Measurements from ENCODE around the gene RRP1B. TPM values are rescaled to one million over a fixed set of nuclear protein-coding genes. Genes with fewer than 3 reads are reported as not detected.

Gene RRP1B
- total and polyA plus RNA-seq, 4 donors = 7.3 to 12.6 (median 8.4) TPM

DNA sequence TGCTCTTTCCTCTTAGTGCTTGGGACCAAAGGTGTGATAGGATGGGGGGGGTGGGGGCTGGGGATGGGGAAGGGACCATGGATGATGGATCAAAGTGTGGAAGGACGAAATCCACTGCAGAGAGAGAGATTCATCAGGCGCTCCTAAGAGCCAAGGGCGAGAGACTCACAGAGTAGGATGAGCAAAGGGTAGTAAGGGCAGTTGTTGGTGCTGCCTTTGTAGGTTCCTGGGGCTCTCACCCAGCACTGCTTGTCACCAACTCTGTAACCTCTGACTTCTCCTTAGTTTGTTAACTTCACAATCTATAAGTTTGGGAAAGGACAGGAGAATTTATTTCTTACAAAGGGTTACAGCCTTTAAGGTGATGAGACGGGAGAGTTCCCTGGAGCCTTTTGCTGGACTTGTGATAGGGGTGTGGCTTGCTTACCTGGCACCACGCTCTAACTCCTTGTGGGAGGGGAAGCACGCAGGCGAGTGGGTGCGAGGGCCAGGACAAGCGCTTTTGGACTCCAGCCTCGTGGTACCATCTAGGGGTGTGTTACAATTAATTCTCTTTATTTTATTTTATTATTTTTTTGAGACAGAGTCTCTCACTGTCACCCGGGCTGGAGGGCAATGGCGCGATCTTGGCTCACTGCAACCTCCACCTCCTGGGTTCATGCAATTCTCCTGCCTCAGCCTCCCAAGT, 58.0 kb downstream of the RRP1B start:
- TF ChIP-seq TAF1 (conservative IDR thresholded peaks at IDR 0.05) (no peak), HNF4A (conservative IDR thresholded peaks at IDR 0.05) (no peak), FOXA1 (IDR thresholded peaks at IDR 0.05) (no peak), RAD21 (IDR thresholded peaks at IDR 0.05) (no peak), HNF4G (IDR thresholded peaks at IDR 0.05) (no peak), JUND (IDR thresholded peaks at IDR 0.05) (no peak), RXRA (IDR thresholded peaks at IDR 0.05) (no peak), SP1 (IDR thresholded peaks at IDR 0.05) (no peak), GABPA (IDR thresholded peaks at IDR 0.05 in 1 of 2, conservative IDR thresholded peaks at IDR 0.05 in 1 of 2) (no peak), FOXA2 (IDR thresholded peaks at IDR 0.05) (no peak), NR2F2 (IDR thresholded peaks at IDR 0.05) (no peak), YY1 (IDR thresholded peaks at IDR 0.05) (no peak)
- TF ChIP-seq, protein P1, sequence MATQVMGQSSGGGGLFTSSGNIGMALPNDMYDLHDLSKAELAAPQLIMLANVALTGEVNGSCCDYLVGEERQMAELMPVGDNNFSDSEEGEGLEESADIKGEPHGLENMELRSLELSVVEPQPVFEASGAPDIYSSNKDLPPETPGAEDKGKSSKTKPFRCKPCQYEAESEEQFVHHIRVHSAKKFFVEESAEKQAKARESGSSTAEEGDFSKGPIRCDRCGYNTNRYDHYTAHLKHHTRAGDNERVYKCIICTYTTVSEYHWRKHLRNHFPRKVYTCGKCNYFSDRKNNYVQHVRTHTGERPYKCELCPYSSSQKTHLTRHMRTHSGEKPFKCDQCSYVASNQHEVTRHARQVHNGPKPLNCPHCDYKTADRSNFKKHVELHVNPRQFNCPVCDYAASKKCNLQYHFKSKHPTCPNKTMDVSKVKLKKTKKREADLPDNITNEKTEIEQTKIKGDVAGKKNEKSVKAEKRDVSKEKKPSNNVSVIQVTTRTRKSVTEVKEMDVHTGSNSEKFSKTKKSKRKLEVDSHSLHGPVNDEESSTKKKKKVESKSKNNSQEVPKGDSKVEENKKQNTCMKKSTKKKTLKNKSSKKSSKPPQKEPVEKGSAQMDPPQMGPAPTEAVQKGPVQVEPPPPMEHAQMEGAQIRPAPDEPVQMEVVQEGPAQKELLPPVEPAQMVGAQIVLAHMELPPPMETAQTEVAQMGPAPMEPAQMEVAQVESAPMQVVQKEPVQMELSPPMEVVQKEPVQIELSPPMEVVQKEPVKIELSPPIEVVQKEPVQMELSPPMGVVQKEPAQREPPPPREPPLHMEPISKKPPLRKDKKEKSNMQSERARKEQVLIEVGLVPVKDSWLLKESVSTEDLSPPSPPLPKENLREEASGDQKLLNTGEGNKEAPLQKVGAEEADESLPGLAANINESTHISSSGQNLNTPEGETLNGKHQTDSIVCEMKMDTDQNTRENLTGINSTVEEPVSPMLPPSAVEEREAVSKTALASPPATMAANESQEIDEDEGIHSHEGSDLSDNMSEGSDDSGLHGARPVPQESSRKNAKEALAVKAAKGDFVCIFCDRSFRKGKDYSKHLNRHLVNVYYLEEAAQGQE (IDR thresholded peaks at IDR 0.05) = no peak
- TF ChIP-seq, protein P2, sequence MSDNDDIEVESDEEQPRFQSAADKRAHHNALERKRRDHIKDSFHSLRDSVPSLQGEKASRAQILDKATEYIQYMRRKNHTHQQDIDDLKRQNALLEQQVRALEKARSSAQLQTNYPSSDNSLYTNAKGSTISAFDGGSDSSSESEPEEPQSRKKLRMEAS (IDR thresholded peaks at IDR 0.05) = no peak
- TF ChIP-seq, protein P3, sequence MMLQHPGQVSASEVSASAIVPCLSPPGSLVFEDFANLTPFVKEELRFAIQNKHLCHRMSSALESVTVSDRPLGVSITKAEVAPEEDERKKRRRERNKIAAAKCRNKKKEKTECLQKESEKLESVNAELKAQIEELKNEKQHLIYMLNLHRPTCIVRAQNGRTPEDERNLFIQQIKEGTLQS (IDR thresholded peaks at IDR 0.05) = no peak
- TF ChIP-seq, protein P4, sequence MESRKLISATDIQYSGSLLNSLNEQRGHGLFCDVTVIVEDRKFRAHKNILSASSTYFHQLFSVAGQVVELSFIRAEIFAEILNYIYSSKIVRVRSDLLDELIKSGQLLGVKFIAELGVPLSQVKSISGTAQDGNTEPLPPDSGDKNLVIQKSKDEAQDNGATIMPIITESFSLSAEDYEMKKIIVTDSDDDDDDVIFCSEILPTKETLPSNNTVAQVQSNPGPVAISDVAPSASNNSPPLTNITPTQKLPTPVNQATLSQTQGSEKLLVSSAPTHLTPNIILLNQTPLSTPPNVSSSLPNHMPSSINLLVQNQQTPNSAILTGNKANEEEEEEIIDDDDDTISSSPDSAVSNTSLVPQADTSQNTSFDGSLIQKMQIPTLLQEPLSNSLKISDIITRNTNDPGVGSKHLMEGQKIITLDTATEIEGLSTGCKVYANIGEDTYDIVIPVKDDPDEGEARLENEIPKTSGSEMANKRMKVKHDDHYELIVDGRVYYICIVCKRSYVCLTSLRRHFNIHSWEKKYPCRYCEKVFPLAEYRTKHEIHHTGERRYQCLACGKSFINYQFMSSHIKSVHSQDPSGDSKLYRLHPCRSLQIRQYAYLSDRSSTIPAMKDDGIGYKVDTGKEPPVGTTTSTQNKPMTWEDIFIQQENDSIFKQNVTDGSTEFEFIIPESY (IDR thresholded peaks at IDR 0.05) = no peak
- TF ChIP-seq, protein P5, sequence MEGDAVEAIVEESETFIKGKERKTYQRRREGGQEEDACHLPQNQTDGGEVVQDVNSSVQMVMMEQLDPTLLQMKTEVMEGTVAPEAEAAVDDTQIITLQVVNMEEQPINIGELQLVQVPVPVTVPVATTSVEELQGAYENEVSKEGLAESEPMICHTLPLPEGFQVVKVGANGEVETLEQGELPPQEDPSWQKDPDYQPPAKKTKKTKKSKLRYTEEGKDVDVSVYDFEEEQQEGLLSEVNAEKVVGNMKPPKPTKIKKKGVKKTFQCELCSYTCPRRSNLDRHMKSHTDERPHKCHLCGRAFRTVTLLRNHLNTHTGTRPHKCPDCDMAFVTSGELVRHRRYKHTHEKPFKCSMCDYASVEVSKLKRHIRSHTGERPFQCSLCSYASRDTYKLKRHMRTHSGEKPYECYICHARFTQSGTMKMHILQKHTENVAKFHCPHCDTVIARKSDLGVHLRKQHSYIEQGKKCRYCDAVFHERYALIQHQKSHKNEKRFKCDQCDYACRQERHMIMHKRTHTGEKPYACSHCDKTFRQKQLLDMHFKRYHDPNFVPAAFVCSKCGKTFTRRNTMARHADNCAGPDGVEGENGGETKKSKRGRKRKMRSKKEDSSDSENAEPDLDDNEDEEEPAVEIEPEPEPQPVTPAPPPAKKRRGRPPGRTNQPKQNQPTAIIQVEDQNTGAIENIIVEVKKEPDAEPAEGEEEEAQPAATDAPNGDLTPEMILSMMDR (IDR thresholded peaks at IDR 0.05; ENCODE audit: low read depth, low read length, missing input control) = no peak
- H3K9me3 ChIP-seq (ENCODE audit: control insufficient read depth in 4 of 4, low read length in 3 of 4) = no peaks in the 10 kb centered on the region
- H3K4me3 ChIP-seq (ENCODE audit: low read depth in 1 of 3, low read length in 3 of 3) = no peak overlapping the region
- no peak for DNase-seq (ENCODE audit: low spot score)
- H3K4me1 ChIP-seq (ENCODE audit: control insufficient read depth in 4 of 4, insufficient read depth in 4 of 4, low read length in 3 of 4) = peaks cover 9 to 28% (median 19%) of the 10 kb centered on the region in 4 donors
- no peaks in the 10 kb centered on the region for H3K27me3 ChIP-seq (ENCODE audit: control insufficient read depth in 4 of 4, insufficient read depth in 4 of 4, low read length in 3 of 4)
- no peaks in the 10 kb centered on the region for H3K36me3 ChIP-seq (ENCODE audit: control insufficient read depth in 4 of 4, insufficient read depth in 3 of 4, low read depth in 1 of 4, low read length in 3 of 4)
- WGBS = 91% methylated on average over 13 of the region's 13 CpGs
- H3K9ac ChIP-seq (ENCODE audit: low read depth in 1 of 2, low read length in 2 of 2) = no peak overlapping the region
- H3K27ac ChIP-seq (ENCODE audit: low read depth in 1 of 2, low read length in 2 of 2) = no peak overlapping the region

All from liver (tissue), 9 donors.